Gastroesophageal sphincter (tissue), 4 donors: ENCODE measurements around the gene PGR. TPM values are rescaled to one million over a fixed set of nuclear protein-coding genes. Genes with fewer than 3 reads are reported as not detected.
A peak's percentile ranks its signal among the peaks of the same experiment; 100 is the strongest.

Experiments
- ATAC-seq: fragments of 150-250 bp; one replicate; pipeline ENCODE4 v1.9.1; 2016; ENCODE audit warnings: mild to moderate bottlenecking, moderate library complexity
- H3K27ac ChIP-seq, 4 donors: fragments of 200-600 bp; sonication (generic) in 3 of 4; 1 replicate in 3 of 4; 2 replicates in 1 of 4; pipeline ENCODE4 v1.5.1; 2016 to 2019
- H3K27me3 ChIP-seq: fragments of 200-600 bp; sonication (generic); one replicate; pipeline ENCODE4 v1.5.1; 2019
- H3K36me3 ChIP-seq, 2 donors: fragments of 200-600 bp; sonication (generic); one replicate each; pipeline ENCODE4 v1.5.1; 2019; ENCODE audit warnings: control low read depth in 1 of 2
- H3K4me1 ChIP-seq, 3 donors: fragments of 200-600 bp; sonication (generic); 1 replicate in 2 of 3; 2 replicates in 1 of 3; pipeline ENCODE4 v1.5.1; 2016 to 2019; ENCODE audit warnings: control low read depth in 2 of 3
- H3K4me3 ChIP-seq, 2 donors: fragments of 200-600 bp; sonication (generic); one replicate each; pipeline ENCODE4 v1.5.1; 2019; ENCODE audit warnings: mild to moderate bottlenecking in 1 of 2, moderate library complexity in 1 of 2
- H3K9me3 ChIP-seq, 3 donors: fragments of 200-600 bp; sonication (generic); one replicate each; pipeline ENCODE4 v1.5.1; 2017 to 2019; ENCODE audit warnings: control low read depth in 2 of 3
- EP300 ChIP-seq: sonication (generic); formaldehyde crosslinking; IDR thresholded peaks from one replicate; pipeline ENCODE4 v1.6.1; 2017; ENCODE audit warnings: antibody characterized with exemption, mild to moderate bottlenecking
- POLR2A ChIP-seq, 2 donors: fragments of 450-650 bp; IDR thresholded peaks; one replicate each; pipeline ENCODE4 v1.6.1; 2017; ENCODE audit warnings: antibody characterized with exemption in 2 of 2, mild to moderate bottlenecking in 2 of 2, moderate library complexity in 1 of 2
- POLR2AphosphoS5 ChIP-seq: sonication (generic); formaldehyde crosslinking; IDR thresholded peaks from one replicate; pipeline ENCODE4 v1.6.1; 2017; ENCODE audit warnings: antibody characterized with exemption
- WGBS, 2 donors: methylation state at CpG; one replicate each; pipeline ENCODE4 v1.1.5; 2018; ENCODE audit warnings: low coverage in 1 of 2; 5-methylcytosine and 5-hydroxymethylcytosine counted together
- total RNA-seq, 4 donors: library from RNA; depleted of rRNA; stranded (reverse); fragments of >200 nt; gene quantifications; one replicate each; pipeline ENCODE4 v1.1.0, GENCODE V29; 2016
- TF ChIP-seq, protein P1 (sequence below), 4 experiments: fragments of 200-600 bp in 2 of 4; fragments of 450-650 bp in 2 of 4; sonication (generic) in 1 of 4; IDR thresholded peaks; one replicate each; pipeline ENCODE4 v1.5.1; 2017 to 2019; ENCODE audit warnings: antibody characterized with exemption in 4 of 4, mild to moderate bottlenecking in 2 of 4, moderate library complexity in 2 of 4

PGR gene
- 10 to 100 TPM in 2 of 4 donors, 1 to 10 TPM in 2; 5.1 to 11.3 (median 9.2) TPM for total RNA-seq

DNA sequence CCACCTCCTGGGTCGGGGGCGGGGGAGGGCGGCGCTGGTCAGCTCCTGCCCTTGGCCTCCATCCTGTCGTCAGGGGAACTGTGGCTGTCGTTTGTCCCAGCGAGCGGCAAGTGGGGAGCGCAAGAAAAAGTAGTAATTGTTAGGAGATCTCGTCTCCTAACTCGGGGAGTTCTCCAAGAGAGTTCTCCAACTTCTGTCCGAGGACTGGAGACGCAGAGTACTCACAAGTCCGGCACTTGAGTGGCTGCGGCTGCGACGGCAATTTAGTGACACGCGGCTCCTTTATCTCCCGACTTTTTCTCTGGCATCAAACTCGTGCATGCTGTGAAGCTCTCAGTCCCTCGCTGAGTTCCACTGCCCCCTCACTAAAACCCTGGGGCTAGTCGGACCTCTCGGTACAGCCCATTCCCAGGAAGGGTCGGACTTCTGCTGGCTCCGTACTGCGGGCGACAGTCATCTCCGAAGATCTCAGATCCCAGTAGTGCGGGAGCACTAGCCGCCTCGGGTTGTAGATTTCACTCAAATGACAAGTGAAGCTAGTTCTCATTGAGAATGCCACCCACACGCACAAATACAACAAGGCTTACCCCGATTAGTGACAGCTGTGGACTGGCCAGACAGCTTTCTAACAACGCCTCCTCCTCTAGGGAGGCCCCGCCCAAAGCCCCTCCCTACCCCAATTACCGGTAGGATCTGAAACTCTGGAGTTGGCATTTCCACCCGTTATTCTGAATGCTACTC, at the start of gene PGR:
Gene PGR, minus strand, starts transcription at position 611 of the 741 bp plus-strand sequence. CDS start 743 bp downstream, outside the sequence.
- Histone ChIP-seq H3K36me3 (no peaks in the 10 kb centered on the region), H3K9me3 (no peaks in the 10 kb centered on the region), H3K27ac (peak within 1 kb of the TSS in 3 of 4 donors; percentile 83 to 89 (median 86)), H3K4me3 (peak within 1 kb of the TSS; percentile 52 to 73), H3K27me3 (peaks cover 48% of the 10 kb centered on the region), H3K4me1 (peaks cover 0 to 44% (median 5%) of the 10 kb centered on the region in 3 donors)
- 0 to 3% methylated on average over 8 to 11 of the region's 38 CpGs for WGBS, 2 donors
- ATAC-seq: peak; percentile 14
- TF ChIP-seq POLR2AphosphoS5: no peak
- TF ChIP-seq EP300: no peak
- no peak for TF ChIP-seq POLR2A (IDR thresholded peaks at IDR 0.05)
- TF ChIP-seq, protein P1, sequence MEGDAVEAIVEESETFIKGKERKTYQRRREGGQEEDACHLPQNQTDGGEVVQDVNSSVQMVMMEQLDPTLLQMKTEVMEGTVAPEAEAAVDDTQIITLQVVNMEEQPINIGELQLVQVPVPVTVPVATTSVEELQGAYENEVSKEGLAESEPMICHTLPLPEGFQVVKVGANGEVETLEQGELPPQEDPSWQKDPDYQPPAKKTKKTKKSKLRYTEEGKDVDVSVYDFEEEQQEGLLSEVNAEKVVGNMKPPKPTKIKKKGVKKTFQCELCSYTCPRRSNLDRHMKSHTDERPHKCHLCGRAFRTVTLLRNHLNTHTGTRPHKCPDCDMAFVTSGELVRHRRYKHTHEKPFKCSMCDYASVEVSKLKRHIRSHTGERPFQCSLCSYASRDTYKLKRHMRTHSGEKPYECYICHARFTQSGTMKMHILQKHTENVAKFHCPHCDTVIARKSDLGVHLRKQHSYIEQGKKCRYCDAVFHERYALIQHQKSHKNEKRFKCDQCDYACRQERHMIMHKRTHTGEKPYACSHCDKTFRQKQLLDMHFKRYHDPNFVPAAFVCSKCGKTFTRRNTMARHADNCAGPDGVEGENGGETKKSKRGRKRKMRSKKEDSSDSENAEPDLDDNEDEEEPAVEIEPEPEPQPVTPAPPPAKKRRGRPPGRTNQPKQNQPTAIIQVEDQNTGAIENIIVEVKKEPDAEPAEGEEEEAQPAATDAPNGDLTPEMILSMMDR (IDR thresholded peaks at IDR 0.05): no peak

DNA sequence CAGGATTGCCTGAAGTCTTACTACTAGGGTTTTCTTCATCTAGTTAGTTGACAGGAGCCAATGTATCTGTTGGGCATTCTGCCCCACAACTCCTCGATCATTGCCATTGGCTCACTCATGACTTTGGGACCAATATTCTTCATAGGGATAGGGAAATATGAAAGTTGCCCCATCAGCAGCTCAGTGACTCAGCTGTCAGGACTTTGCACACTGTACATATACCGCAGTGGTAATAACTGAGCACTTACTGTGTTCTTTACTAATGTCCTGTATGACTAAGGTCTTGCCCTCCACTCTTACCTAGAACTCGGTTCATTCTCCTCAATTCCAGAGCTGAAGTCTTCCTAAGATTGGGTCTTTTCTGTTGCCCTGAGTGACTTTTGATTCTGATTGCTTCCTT, 46.8 kb upstream of the PGR start:
- H3K9me3 ChIP-seq: no peaks in the 10 kb centered on the region
- ATAC-seq: no peak
- no peak overlapping the region for H3K27ac ChIP-seq
- TF ChIP-seq POLR2A (IDR thresholded peaks at IDR 0.05) (no peak), EP300 (no peak), POLR2AphosphoS5 (no peak)
- TF ChIP-seq, protein P1 (IDR thresholded peaks at IDR 0.05): no peak
- no peak overlapping the region for H3K4me3 ChIP-seq
- H3K4me1 ChIP-seq: no peaks in the 10 kb centered on the region
- no peaks in the 10 kb centered on the region for H3K27me3 ChIP-seq
- WGBS, 2 donors: 73 to 93% methylated on average over 2 to 3 of the region's 3 CpGs
- no peaks in the 10 kb centered on the region for H3K36me3 ChIP-seq

DNA sequence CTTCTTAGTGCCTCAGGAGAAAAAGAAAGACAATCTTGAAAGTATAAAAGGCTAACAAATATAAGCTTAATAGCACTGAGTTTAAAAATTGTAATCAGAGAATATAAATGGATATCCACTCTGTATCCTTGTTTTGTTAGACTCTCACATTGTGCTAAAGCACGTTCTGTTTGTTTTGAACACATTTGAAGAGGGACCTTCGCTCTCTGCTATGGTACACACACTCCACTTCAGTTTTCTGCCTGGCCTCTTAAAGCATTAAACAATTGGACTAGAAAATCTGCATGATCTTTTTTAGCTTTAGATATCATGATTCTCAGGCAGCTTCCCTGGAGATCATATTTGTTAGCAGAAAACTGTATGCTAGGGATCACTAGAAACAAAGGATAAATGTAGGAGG, 40.3 kb upstream of the PGR start:
- H3K27me3 ChIP-seq: no peaks in the 10 kb centered on the region
- TF ChIP-seq POLR2A (IDR thresholded peaks at IDR 0.05) (no peak), POLR2AphosphoS5 (no peak), EP300 (no peak)
- TF ChIP-seq, protein P1 (IDR thresholded peaks at IDR 0.05): no peak
- H3K36me3 ChIP-seq: no peaks in the 10 kb centered on the region
- peak overlapping the region in 1 of 4 donors; percentile 8 for H3K27ac ChIP-seq
- H3K4me1 ChIP-seq: no peaks in the 10 kb centered on the region
- 51 to 54% methylated on average over 2 of the region's 2 CpGs for WGBS, 2 donors
- no peak for ATAC-seq
- H3K9me3 ChIP-seq: peaks cover 0 to 6% (median 0%) of the 10 kb centered on the region in 3 donors
- no peak overlapping the region for H3K4me3 ChIP-seq

DNA sequence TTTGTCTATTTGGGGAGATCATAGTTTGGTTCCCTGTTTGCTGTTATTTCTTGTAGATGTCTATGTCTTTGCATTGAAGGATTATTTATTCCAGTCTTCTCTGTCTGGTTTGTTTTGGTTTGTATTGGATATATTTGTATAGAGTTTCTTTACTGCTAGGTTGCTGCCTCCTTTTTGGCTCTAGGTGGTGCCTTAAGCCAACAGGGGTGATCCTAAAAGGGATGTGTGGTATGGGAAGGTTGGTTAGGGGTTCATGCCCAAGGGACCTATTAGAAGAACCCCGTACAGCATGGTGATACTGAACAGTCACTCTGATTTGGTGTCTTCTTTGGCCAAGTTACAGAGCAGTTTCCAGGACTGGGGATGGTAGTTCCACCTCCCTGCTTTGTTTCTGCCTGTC, 36.4 kb upstream of the PGR start:
- Histone ChIP-seq H3K27ac (no peak overlapping the region), H3K9me3 (peaks cover 0 to 9% (median 0%) of the 10 kb centered on the region in 3 donors), H3K4me3 (no peak overlapping the region), H3K27me3 (no peaks in the 10 kb centered on the region), H3K36me3 (no peaks in the 10 kb centered on the region), H3K4me1 (no peaks in the 10 kb centered on the region)
- WGBS, 2 donors: 25% methylated on average over 1 of the region's 1 CpG; no CpG with 5 or more reads in 1 of the 2 donors
- TF ChIP-seq POLR2AphosphoS5: no peak
- TF ChIP-seq, protein P1 (IDR thresholded peaks at IDR 0.05): no peak
- no peak for TF ChIP-seq EP300
- TF ChIP-seq POLR2A (IDR thresholded peaks at IDR 0.05): no peak
- ATAC-seq: no peak

DNA sequence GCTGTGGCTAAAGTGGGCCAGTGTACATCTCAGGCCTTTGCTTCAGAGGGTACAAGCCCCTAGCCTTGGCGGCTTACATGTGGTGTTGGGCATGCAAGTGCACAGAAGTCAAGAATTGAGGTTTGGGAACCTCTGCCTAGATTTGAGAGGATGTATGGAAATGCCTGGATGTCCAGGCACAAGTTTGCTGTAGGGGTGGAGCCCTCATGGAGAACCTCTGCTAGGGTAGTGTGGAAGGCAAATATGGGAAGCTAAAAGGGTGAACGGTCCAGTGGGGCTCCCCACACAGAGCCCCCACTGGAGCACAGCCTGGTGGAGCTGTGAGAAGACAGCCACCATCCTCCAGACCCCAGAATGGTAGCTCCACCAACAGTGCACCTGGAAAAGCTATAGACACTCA, 28.5 kb upstream of the PGR start:
- WGBS, 2 donors: 38% methylated on average over 1 of the region's 2 CpGs; no CpG with 5 or more reads in 1 of the 2 donors
- Histone ChIP-seq H3K27ac (no peak overlapping the region), H3K4me1 (no peaks in the 10 kb centered on the region), H3K36me3 (peaks cover 0 to 9% of the 10 kb centered on the region in 2 donors), H3K4me3 (no peak overlapping the region), H3K27me3 (no peaks in the 10 kb centered on the region), H3K9me3 (peaks cover 0 to 8% (median 0%) of the 10 kb centered on the region in 3 donors)
- ATAC-seq: no peak
- TF ChIP-seq POLR2AphosphoS5 (no peak), EP300 (no peak), POLR2A (IDR thresholded peaks at IDR 0.05) (no peak)
- TF ChIP-seq, protein P1 (IDR thresholded peaks at IDR 0.05): no peak
